Vagina (tissue), 2 donors: Measurements from ENCODE around the gene ACACA. TPM values are rescaled to one million over a fixed set of nuclear protein-coding genes. Genes with fewer than 3 reads are reported as not detected.

Source experiments
- DNase-seq, 2 donors: peaks; one replicate each; pipeline ENCODE4 v3.0.0-alpha.2; 2017; ENCODE audit errors: extremely low spot score in 2 of 2
- H3K27ac ChIP-seq: fragments of 200-600 bp; sonication (generic); one replicate; pipeline ENCODE4 v1.5.1; 2019
- H3K27me3 ChIP-seq: fragments of 200-600 bp; sonication (generic); one replicate; pipeline ENCODE4 v1.5.1; 2019
- H3K36me3 ChIP-seq, 2 donors: fragments of 200-600 bp; sonication (generic); one replicate each; pipeline ENCODE4 v1.5.1; 2017 to 2019
- H3K4me1 ChIP-seq: fragments of 200-600 bp; sonication (generic); one replicate; pipeline ENCODE4 v1.5.1; 2019
- H3K4me3 ChIP-seq, 2 donors: fragments of 200-600 bp; sonication (generic); 1 replicate in 1 of 2; 2 replicates in 1 of 2; pipeline ENCODE4 v1.5.1; 2016 to 2019
- H3K9me3 ChIP-seq: fragments of 200-600 bp; sonication (generic); one replicate; pipeline ENCODE4 v1.5.1; 2019
- POLR2A ChIP-seq, 2 donors: fragments of 450-650 bp; IDR thresholded peaks; one replicate each; pipeline ENCODE4 v1.6.1; 2017; ENCODE audit warnings: antibody characterized with exemption in 2 of 2, mild to moderate bottlenecking in 2 of 2, moderate library complexity in 2 of 2
- POLR2AphosphoS5 ChIP-seq, 2 donors: sonication (generic); formaldehyde crosslinking; IDR thresholded peaks; one replicate each; pipeline ENCODE4 v1.9.0; 2017; ENCODE audit warnings: antibody characterized with exemption in 2 of 2, mild to moderate bottlenecking in 2 of 2, low read depth in 1 of 2; ENCODE audit not compliant: insufficient read depth in 1 of 2
- intact Hi-C: fragments of 100-400 bp; cut with DNase I; formaldehyde crosslinking; loops from one replicate; pipeline ENCODE4 v1.15.1; 2023
- total RNA-seq: library from RNA; depleted of rRNA; stranded (reverse); fragments of >200 nt; gene quantifications from one replicate; pipeline ENCODE4 v1.2.3, GENCODE V29; 2016
- TF ChIP-seq, protein P1 (sequence below), 3 experiments: fragments of 450-650 bp in 2 of 3; fragments of 200-600 bp in 1 of 3; sonication (generic) in 1 of 3; IDR thresholded peaks; one replicate each; pipeline ENCODE4 v1.5.1; 2017 to 2019; ENCODE audit warnings: antibody characterized with exemption in 3 of 3, mild to moderate bottlenecking in 2 of 3, moderate library complexity in 2 of 3

Gene ACACA
- total RNA-seq, 1 donor from 2014 or later = 44.7 TPM

DNA sequence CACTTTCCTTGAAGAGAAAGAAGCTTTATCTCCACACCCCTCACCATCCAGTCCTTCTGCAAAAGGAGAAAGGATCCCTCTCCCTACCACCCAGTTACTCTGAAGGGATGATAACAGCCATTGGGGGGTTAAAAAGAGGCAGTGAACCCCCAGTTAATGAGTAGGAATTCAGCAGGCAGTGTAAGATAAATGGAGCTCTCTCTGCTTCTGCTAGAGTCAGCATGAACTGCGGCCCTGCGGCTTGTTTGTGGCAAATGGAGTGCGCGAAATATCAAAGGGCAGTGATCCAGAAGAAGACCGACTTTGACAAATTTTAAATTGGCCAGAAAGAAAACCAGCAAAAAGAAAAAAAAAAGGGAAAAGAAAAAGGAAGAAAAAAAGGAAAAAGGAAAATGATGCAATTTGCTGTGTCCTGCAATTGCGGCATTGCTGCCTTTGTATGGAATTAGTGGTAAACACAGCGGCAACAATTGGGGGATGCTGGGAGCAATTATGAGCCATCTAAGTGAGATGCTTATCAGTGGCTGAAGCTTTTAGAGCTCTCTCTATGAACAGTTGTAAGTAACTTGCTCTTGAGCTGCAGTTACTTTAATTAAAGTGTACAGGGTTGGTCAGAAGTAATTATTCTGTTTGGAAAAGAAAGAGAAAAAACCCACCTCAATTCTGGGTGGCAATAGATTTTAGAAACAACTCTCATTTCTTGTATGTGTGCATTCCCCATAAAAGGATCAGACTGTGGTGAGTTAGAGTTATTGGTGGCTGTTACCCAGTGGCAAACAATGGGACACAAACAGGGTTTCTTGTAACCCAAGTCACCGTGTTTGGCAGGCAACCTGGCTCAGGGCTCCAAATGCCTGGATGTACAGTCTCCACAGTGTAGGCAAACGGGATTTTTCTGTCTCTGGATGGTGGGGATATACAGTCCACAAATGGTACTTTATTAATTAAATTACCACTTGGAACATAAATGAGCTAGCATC is 296.6 kb downstream of the ACACA start:
- intact Hi-C loops = no loop called here
- Histone ChIP-seq H3K4me1 (no peaks in the 10 kb centered on the region), H3K27ac (no peak overlapping the region), H3K9me3 (no peaks in the 10 kb centered on the region), H3K27me3 (no peaks in the 10 kb centered on the region), H3K4me3 (no peak overlapping the region), H3K36me3 (peaks cover 0 to 34% of the 10 kb centered on the region in 2 donors)
- no peak for DNase-seq
- TF ChIP-seq POLR2AphosphoS5 (IDR thresholded peaks at IDR 0.05; ENCODE audit: insufficient read depth in 1 of 2, low read depth in 1 of 2) (no peak), POLR2A (IDR thresholded peaks at IDR 0.05) (no peak)
- TF ChIP-seq, protein P1, sequence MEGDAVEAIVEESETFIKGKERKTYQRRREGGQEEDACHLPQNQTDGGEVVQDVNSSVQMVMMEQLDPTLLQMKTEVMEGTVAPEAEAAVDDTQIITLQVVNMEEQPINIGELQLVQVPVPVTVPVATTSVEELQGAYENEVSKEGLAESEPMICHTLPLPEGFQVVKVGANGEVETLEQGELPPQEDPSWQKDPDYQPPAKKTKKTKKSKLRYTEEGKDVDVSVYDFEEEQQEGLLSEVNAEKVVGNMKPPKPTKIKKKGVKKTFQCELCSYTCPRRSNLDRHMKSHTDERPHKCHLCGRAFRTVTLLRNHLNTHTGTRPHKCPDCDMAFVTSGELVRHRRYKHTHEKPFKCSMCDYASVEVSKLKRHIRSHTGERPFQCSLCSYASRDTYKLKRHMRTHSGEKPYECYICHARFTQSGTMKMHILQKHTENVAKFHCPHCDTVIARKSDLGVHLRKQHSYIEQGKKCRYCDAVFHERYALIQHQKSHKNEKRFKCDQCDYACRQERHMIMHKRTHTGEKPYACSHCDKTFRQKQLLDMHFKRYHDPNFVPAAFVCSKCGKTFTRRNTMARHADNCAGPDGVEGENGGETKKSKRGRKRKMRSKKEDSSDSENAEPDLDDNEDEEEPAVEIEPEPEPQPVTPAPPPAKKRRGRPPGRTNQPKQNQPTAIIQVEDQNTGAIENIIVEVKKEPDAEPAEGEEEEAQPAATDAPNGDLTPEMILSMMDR (IDR thresholded peaks at IDR 0.05) = no peak

DNA sequence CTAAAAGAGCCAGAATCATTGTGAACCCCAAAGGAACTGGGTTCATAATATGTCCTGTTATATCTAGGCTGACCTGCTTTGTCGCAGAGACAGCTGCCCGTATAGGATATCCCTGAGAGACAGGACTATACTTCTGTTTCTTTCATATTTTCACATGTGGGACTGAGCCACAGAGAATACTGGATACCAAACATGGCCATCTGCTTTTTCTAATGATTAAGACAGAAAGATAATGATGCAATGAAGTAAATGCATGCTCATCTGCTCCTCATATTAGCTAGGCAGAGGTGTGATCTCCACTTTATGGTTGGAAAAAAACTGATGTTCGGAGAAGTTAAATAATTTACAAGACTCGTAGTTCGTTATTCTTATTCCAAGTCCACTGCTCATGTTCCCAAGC is 297.5 kb downstream of the ACACA start:
- TF ChIP-seq POLR2A (IDR thresholded peaks at IDR 0.05) (no peak), POLR2AphosphoS5 (IDR thresholded peaks at IDR 0.05; ENCODE audit: insufficient read depth in 1 of 2, low read depth in 1 of 2) (no peak)
- TF ChIP-seq, protein P1 (IDR thresholded peaks at IDR 0.05) = no peak
- Histone ChIP-seq H3K27me3 (no peaks in the 10 kb centered on the region), H3K4me1 (no peaks in the 10 kb centered on the region), H3K4me3 (no peak overlapping the region), H3K36me3 (peaks cover 0 to 34% of the 10 kb centered on the region in 2 donors), H3K27ac (no peak overlapping the region), H3K9me3 (no peaks in the 10 kb centered on the region)
- intact Hi-C loops = no loop called here
- no peak for DNase-seq

DNA sequence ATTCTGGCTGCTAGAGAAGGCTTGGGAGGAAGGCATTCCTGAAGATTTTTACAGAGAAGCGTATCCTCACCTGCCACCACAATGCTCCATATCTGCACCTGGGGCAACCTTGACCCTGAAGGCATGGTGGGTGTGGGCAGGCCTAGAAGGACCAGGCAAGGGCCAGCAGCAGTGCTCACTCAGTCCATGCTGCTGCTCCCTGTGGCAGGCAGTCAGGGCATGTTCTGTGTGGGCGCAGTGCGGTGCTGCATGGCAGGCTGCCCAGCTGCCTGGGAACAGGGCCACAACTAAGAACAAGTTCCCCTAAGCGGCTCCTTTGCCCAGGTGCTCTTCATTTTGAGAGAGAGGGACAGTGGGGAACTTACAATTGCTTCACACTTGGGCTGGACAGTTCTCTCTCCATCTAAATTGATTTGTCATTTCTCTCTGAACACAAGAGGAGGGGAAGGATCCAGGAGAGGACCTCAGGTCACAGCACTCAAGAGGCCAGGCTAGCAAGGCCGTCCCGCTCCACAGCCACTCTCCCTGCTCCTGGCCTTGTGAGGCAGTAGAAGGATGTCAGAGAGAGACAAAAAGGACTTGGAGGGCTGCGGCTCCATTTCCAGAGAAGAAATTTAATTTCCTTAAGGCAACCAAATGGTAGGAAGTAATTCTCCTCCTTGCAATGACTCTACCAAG is 299.1 kb downstream of the ACACA start:
- H3K9me3 ChIP-seq = no peaks in the 10 kb centered on the region
- H3K4me1 ChIP-seq = no peaks in the 10 kb centered on the region
- intact Hi-C loops = no loop called here
- peaks cover 0 to 22% of the 10 kb centered on the region in 2 donors for H3K36me3 ChIP-seq
- DNase-seq = no peak
- TF ChIP-seq, protein P1 (IDR thresholded peaks at IDR 0.05) = no peak
- TF ChIP-seq POLR2AphosphoS5 (IDR thresholded peaks at IDR 0.05; ENCODE audit: insufficient read depth in 1 of 2, low read depth in 1 of 2) = no peak
- no peaks in the 10 kb centered on the region for H3K27me3 ChIP-seq
- H3K27ac ChIP-seq = no peak overlapping the region
- no peak overlapping the region for H3K4me3 ChIP-seq

DNA sequence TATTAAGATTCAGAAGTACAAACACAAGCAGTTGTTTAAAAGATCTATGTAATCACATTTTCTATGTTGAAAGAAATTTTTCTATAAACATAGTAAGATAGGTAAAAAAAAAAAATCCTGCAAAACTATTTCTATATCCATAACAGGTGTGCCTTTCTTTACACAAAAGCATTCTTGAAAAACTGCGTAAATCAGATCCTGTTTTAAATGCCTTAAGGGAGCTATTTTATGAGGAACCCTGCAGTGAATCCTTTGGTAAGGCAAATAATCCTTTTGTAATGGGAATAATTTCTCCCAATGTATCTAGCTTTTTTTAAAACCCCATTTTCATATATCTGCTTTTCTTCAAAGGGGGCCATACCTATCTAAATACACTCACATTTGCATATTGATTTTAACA is 300.6 kb downstream of the ACACA start:
- no peaks in the 10 kb centered on the region for H3K9me3 ChIP-seq
- no peak for DNase-seq
- H3K36me3 ChIP-seq = peaks cover 0 to 7% of the 10 kb centered on the region in 2 donors
- no peak overlapping the region for H3K4me3 ChIP-seq
- no peaks in the 10 kb centered on the region for H3K27me3 ChIP-seq
- intact Hi-C loops = no loop called here
- no peak for TF ChIP-seq POLR2AphosphoS5 (IDR thresholded peaks at IDR 0.05; ENCODE audit: insufficient read depth in 1 of 2, low read depth in 1 of 2)
- no peak for TF ChIP-seq POLR2A (IDR thresholded peaks at IDR 0.05)
- TF ChIP-seq, protein P1 (IDR thresholded peaks at IDR 0.05) = no peak
- no peak overlapping the region for H3K27ac ChIP-seq
- no peaks in the 10 kb centered on the region for H3K4me1 ChIP-seq
